GM18508 (cell line): ENCODE results near the gene PLA2G4D.
"Not testable (repeated sequence)": the region's sequence is repeated elsewhere in the genome, so short reads cannot be mapped to it uniquely, and the experiment has no call there.

ENCODE experiments used
- ATAC-seq: cut with Tn5 transposase; IDR thresholded peaks from one replicate; pipeline ENCODE4 v1.9.1; 2021; ENCODE audit warnings: moderate number of reproducible peaks; ENCODE audit not compliant: insufficient read depth, unreplicated experiment

The PLA2G4D gene

DNA sequence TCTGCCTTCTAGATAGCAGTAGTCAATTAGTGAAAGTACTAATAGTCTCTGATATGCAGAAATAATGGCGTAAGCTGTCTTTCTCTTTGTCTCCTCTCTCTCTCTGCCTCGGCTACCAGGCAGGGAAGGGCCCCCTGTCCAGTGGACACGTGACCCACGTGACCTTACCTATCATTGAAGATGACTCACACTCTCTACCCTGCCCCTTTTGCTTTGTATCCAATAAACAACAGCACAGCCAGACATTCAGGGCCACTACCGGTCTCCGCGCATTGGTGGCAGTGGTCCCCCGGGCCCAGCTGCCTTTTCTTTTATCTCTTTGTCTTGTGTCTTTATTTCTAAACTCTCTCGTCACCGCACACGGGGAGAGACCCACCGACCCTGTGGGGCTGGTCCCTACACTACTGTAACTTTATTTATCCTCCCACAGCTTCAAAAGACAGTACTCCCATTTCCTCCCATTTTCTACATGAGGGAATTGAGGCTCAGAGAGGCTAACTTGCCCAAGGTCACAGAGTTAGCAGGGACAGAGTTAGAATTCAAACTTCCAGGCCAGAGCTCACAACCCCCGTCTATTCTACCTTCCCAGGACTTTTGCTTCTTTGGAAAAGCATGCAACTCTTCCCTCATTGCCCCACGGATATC, 2.5 kb downstream of the PLA2G4D start:
- ATAC-seq: not testable (repeated sequence)

DNA sequence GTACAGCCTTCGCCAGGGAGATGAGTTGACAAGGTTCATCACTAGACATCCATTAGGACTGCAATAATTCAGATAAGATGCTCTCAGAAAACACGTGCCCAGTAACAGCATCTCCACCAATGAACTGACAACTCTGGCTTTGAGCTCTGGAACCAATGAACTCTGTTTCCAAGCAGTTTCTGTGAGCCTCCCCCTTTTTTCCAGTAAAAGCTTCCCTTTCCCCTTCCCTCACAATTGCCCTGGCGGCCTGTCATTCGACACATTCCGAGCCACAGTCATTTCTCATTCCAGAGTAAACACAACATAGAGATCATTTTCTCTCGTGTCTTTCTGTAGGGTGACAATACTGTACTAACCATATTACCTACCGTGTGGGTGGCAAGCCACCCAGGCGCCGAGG, 3.6 kb downstream of the PLA2G4D start:
- ATAC-seq: no peak

GRCh38 chr15:42090370-42090769, 4.0 kb downstream of the PLA2G4D start:
- no peak for ATAC-seq

GRCh38 chr15:42089942-42090341, 4.4 kb downstream of the PLA2G4D start:
- no peak for ATAC-seq

DNA sequence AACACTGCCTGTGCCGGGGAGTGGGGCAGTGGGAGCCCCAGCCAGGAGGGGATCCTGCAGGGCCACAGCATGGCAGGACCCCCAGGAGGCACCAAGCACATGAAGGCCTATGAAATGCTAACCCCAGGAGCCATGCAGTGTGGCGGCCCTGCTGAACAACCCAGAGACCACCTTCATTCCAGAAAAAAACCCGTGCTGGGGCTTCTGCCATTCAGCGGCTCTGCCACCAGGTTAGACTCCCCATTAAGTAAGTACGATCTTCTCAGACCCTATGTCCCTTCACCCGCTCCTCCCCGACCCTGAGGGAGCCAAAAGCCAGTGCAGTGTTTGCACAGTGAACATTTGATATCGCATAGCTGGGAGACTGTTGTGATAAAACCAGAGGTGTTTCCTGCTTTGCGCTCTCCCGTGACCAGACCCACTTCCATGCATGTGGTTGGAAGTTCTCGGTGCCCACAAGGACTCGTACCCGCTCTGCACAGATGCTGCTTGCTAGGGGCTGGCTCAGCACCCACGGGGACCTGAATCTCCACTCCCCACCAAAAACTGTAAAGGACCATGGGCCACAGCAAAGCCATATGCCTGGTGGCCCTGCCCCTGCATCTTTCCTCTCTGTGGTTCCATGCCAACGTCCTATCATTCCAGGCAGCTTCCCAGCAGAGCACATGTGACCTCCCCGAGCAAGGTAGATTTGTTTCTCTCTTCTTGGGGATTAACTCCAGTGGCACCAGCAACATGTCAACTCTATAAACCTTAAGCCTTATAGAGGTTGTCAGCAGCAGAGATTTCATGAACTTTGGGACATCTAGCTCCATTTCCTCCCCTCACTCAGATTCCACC, 5.3 kb downstream of the PLA2G4D start:
- no peak for ATAC-seq

GRCh38 chr15:42087926-42088800, 6.2 kb downstream of the PLA2G4D start:
- ATAC-seq: no peak

- no peak for ATAC-seq
Observed at GRCh38 chr15:42087460-42087859, 6.9 kb downstream of the PLA2G4D start.

GRCh38 chr15:42085721-42086120, 8.6 kb downstream of the PLA2G4D start:
- ATAC-seq: no peak

DNA sequence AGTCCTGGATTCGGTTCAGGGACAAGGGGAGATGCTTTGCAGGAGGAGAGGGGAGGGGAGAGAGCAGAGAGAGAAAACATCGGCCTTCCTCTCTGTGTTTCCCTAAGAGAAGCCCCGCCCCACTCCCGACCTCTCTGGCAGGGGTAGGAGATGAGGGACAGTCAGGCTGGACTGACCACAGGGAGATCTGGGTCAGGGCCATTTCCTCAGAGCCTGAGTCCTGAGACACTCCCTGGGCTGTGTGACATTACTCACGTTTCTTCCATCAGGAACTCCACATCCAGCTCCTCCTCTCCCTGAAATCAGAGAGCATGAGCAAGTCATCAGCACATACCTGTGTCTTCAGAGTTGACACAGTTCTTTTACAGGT, 9.1 kb downstream of the PLA2G4D start:
- ATAC-seq: no peak

- no peak for ATAC-seq
Observed at GRCh38 chr15:42084465-42085235, 9.7 kb downstream of the PLA2G4D start.

DNA sequence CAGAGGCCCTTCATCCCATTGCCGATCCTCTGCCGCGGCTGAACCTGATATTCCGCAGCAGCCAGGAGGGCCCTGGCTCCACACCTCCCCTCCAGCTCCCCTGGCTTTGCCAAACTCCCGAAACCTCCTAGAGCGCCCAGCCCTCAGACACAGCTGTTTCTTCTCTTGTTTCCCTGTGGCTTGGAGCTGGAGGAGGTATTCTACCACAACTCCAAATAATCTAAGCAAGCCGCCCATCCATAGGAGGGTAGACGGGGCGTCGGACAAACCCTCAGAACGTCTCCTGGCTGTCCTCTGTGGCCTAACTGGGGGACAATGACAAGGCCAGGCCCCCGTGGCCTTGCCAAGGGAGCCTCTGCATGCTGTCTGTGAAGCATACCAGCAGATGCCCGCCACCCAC, 10.4 kb downstream of the PLA2G4D start:
- no peak for ATAC-seq

- ATAC-seq: no peak
Observed at GRCh38 chr15:42083605-42083908, 10.8 kb downstream of the PLA2G4D start.

DNA sequence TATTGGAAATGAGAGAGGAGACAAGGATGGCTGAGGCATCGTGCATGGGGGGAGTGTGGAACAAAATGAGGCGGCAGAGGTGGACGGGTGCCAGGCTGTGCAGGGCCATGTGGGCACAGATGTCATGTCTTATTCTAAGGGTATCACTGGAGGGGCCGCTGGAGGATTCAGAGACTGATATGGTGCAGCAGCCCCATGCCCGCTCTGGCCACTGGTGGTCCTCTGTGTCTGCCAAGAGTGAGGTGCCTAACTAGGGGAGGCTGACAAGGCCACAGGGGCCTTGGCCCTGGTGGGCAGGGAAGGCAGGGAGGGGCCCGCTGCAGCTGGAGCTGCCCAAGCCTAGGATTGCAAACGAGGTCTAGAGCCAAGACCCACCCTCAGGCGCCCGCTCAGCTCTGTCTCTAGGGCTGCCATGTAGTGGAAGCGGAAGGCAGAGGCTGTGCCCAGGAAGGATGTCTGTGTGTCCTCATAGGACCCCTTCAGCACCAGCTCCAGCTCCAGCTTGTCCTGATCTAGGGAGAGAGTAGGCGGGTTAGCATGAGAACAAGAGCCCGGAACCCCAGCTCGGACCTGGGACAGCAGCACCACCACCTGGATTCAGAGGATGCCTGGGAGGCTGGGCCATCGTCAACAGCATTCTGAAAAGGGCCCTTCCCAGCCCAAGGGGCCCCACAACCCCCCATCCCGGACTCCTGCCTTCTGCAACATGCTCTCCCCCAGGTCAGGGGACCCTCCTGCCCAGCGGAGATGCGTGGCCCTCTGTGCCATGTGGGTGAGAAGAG, 11.3 kb downstream of the PLA2G4D start:
- ATAC-seq: no peak

- no peak for ATAC-seq
Observed at GRCh38 chr15:42082141-42082540, 12.2 kb downstream of the PLA2G4D start.

GRCh38 chr15:42080919-42081830, 13.2 kb downstream of the PLA2G4D start:
- no peak for ATAC-seq

- ATAC-seq: no peak
Observed at GRCh38 chr15:42080186-42080918, 14.0 kb downstream of the PLA2G4D start.

GRCh38 chr15:42079401-42079908, 14.9 kb downstream of the PLA2G4D start:
- ATAC-seq: no peak

DNA sequence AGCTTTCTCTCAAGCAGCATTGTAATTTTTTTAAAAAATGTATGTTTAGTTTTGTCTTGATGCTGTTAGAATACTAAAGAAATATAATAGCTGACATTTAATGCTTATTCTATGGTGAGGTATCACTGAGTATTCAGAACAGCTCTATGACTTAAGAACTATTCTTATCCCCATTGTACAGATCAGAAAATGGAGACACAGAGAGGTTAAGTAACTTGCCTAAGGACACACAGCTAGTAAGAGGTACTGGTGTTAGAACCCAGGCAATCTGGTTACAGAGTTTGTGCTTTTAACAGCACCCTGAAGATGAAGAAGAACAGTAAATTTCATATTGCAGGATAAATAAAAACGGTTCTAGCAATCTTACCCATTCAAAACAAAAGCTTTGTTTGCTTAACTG, 15.5 kb downstream of the PLA2G4D start:
- ATAC-seq: no peak
